ENCODE results near the gene ARL3.

- TF ChIP-seq, protein P1, sequence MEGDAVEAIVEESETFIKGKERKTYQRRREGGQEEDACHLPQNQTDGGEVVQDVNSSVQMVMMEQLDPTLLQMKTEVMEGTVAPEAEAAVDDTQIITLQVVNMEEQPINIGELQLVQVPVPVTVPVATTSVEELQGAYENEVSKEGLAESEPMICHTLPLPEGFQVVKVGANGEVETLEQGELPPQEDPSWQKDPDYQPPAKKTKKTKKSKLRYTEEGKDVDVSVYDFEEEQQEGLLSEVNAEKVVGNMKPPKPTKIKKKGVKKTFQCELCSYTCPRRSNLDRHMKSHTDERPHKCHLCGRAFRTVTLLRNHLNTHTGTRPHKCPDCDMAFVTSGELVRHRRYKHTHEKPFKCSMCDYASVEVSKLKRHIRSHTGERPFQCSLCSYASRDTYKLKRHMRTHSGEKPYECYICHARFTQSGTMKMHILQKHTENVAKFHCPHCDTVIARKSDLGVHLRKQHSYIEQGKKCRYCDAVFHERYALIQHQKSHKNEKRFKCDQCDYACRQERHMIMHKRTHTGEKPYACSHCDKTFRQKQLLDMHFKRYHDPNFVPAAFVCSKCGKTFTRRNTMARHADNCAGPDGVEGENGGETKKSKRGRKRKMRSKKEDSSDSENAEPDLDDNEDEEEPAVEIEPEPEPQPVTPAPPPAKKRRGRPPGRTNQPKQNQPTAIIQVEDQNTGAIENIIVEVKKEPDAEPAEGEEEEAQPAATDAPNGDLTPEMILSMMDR (conservative IDR thresholded peaks at IDR 0.05 in 1 of 2, IDR thresholded peaks at IDR 0.05 in 1 of 2; ENCODE audit: low read depth in 1 of 2, low read length in 2 of 2) = no peak
- TF ChIP-seq EZH2 (IDR thresholded peaks at IDR 0.05; ENCODE audit: low read length, missing control alignments) = no peak
Observed at GRCh38 chr10:102721954-102722353, 7.8 kb upstream of the ARL3 start.
